Left ventricle myocardium inferior (tissue), 1 donor: ENCODE results near the gene PSMB11. TPM values are rescaled to one million over a fixed set of nuclear protein-coding genes. Genes with fewer than 3 reads are reported as not detected.

Source experiments
- DNase-seq: peaks from one replicate; pipeline ENCODE4 v3.0.0-alpha.2; 2020
- H3K27ac ChIP-seq: fragments of 200-600 bp; replicated peaks from 2 replicates; pipeline ENCODE4 v1.8.0; 2021
- H3K27me3 ChIP-seq: fragments of 200-600 bp; 2 replicates; pipeline ENCODE4 v1.8.0; 2021; ENCODE audit warnings: low read depth
- H3K36me3 ChIP-seq: fragments of 200-600 bp; 2 replicates; pipeline ENCODE4 v1.8.0; 2021
- H3K4me1 ChIP-seq: fragments of 200-600 bp; 2 replicates; pipeline ENCODE4 v1.8.0; 2021
- H3K4me3 ChIP-seq: fragments of 200-600 bp; 2 replicates; pipeline ENCODE4 v1.8.0; 2021; ENCODE audit warnings: mild to moderate bottlenecking, moderate library complexity
- H3K9me3 ChIP-seq: fragments of 200-600 bp; replicated peaks from 2 replicates; pipeline ENCODE4 v1.8.0; 2021
- intact Hi-C: fragments of 100-400 bp; cut with micrococcal nuclease; formaldehyde crosslinking; loops from one replicate; pipeline ENCODE4 v1.11.0; 2022
- total RNA-seq: library from RNA; stranded (reverse); fragmentation: NEBNext Ultra II Directional; extraction: Animal tissue kit (Norgen Biotek cat#: 25700); gene quantifications from one replicate; pipeline ENCODE4 v1.2.1, GENCODE V29; 2021
- TF ChIP-seq, protein P1 (sequence below): fragments of 200-600 bp; IDR thresholded peaks from 2 replicates; pipeline ENCODE4 v1.8.0; 2021; ENCODE audit warnings: antibody characterized with exemption, mild to moderate bottlenecking, borderline replicate concordance
- donor health status: DM: no; HTN: yes; CAD: no; lungs with severe emphysema.

The PSMB11 gene
- total RNA-seq, 1 donor from 2014 or later, result not detected

DNA sequence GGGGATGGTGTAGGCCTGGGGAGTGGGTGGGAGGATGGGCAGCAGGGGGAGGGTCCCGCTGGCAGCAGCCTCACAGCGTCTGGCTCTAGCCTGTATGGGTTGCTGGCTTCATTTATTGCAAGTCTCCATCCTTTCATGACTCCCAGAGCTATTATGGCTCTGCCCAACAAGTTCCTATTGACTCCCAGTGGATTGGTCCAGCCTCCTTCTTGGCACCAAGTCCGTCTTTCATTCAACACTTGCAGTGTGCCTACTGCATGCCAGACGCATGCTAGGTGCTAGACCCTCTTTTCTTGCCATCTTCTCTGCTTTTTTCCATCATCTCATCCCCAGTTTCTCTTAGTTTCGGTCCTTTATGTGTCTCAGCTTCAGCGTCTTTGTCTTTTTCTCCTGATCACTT, 1.1 kb downstream of the PSMB11 start:
- H3K4me3 ChIP-seq, result no peak overlapping the region
- no peaks in the 10 kb centered on the region for H3K36me3 ChIP-seq
- DNase-seq, result no peak
- intact Hi-C loops, result no loop called here
- H3K4me1 ChIP-seq, result peaks cover 36% of the 10 kb centered on the region
- peaks cover 4% of the 10 kb centered on the region for H3K27me3 ChIP-seq
- TF ChIP-seq, protein P1, sequence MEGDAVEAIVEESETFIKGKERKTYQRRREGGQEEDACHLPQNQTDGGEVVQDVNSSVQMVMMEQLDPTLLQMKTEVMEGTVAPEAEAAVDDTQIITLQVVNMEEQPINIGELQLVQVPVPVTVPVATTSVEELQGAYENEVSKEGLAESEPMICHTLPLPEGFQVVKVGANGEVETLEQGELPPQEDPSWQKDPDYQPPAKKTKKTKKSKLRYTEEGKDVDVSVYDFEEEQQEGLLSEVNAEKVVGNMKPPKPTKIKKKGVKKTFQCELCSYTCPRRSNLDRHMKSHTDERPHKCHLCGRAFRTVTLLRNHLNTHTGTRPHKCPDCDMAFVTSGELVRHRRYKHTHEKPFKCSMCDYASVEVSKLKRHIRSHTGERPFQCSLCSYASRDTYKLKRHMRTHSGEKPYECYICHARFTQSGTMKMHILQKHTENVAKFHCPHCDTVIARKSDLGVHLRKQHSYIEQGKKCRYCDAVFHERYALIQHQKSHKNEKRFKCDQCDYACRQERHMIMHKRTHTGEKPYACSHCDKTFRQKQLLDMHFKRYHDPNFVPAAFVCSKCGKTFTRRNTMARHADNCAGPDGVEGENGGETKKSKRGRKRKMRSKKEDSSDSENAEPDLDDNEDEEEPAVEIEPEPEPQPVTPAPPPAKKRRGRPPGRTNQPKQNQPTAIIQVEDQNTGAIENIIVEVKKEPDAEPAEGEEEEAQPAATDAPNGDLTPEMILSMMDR, result no peak
- no peaks in the 10 kb centered on the region for H3K9me3 ChIP-seq
- H3K27ac ChIP-seq, result no peak overlapping the region

DNA sequence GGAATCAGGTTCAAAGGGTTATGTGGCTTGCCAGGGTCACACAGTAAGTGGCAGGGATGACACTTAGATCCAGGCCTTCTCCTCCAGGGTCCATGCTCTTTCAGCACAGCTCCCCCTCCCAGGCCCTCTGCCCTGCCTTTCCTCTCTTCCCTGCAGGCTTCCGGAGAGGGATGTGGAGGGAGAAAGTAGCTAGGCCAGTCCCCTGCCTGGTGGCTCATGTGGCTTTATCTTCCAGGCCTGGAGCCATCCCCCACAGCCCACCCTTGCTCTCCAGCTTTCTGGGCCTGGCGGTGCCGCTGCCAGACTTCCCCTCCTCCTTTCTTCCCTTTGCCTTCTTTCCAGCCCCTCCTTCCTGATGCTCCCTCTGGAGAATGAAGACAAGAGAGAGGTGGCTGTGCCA, 1.7 kb downstream of the PSMB11 start:
- Histone ChIP-seq H3K9me3 (no peaks in the 10 kb centered on the region), H3K27ac (no peak overlapping the region), H3K4me1 (peaks cover 36% of the 10 kb centered on the region), H3K36me3 (no peaks in the 10 kb centered on the region), H3K4me3 (no peak overlapping the region), H3K27me3 (peaks cover 6% of the 10 kb centered on the region)
- TF ChIP-seq, protein P1, result no peak
- intact Hi-C loops, result no loop called here
- DNase-seq, result no peak

DNA sequence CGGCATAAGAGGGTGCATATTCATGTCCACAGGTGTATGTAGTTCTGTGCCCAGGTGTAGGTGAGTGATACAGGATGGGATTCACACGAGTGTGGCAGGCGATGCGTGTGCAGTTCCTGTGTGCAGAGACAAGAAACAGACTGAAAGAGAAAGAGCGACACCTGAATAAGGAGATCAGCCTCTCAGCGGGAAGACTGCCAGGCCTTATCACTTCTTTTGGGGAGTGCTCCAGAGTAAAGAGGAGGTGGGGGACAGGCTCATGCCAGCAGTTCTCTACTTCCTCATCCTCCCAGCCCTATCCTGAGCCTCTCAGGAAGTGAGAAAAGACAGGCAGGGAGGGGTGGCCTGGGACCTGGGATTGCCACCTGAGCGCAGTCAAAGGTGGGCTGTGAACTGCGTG, 2.8 kb downstream of the PSMB11 start:
- DNase-seq, result no peak
- no peaks in the 10 kb centered on the region for H3K9me3 ChIP-seq
- H3K27me3 ChIP-seq, result peaks cover 6% of the 10 kb centered on the region
- intact Hi-C loops, result no loop called here
- TF ChIP-seq, protein P1, result no peak
- peaks cover 36% of the 10 kb centered on the region for H3K4me1 ChIP-seq
- no peak overlapping the region for H3K4me3 ChIP-seq
- peak overlapping the region; percentile 71 for H3K27ac ChIP-seq
- H3K36me3 ChIP-seq, result no peaks in the 10 kb centered on the region

DNA sequence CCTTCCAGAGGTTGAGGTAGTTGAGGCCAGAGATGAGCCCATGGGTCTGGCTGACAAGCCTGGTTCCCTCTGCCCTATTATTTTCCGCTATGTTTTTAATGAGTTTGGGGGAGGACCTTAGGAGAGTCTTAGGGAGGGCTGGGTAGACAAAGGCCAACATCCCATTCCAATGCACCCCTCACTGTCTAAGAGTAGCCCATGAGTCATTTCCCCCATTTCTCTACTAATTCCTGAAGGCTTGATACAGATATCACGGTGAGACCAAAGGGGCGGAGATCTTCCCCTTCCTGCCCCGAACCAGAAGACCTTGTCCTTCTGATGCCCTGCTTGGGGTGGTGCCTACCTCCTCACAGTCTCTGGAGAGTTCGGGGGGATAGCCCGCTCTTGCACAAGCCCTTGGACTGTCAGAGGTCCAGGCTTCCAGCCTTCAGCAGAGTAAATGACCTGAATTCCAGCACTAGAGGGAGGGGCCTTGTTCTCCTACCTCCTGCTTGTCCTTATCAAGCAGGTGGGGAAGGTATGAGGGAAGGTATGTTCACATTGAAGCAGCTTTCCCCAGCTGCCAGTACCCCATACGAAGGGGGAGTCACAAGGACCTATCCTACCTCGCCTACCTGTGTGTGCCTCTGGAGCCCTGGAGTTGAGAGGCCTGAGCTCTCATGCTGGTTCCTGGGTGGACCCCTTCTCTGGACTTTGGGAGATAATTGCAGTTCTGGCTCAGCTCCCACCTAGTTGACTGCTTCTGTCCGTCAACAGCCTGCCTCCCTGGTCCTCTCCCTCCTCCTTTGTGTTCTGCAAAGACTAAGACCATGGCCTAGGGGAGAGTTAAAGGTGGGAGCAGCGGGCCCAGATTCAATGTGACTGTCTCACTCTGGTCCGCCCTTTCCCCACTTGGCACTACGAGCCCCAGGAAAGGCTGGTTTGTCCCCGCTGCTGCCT, 3.7 kb downstream of the PSMB11 start:
- Histone ChIP-seq H3K4me3 (no peak overlapping the region), H3K4me1 (peaks cover 36% of the 10 kb centered on the region), H3K27ac (peak overlapping the region; percentile 71), H3K9me3 (no peaks in the 10 kb centered on the region), H3K36me3 (no peaks in the 10 kb centered on the region), H3K27me3 (peaks cover 6% of the 10 kb centered on the region)
- TF ChIP-seq, protein P1, result no peak
- DNase-seq, result no peak
- intact Hi-C loops, result no loop called here

DNA sequence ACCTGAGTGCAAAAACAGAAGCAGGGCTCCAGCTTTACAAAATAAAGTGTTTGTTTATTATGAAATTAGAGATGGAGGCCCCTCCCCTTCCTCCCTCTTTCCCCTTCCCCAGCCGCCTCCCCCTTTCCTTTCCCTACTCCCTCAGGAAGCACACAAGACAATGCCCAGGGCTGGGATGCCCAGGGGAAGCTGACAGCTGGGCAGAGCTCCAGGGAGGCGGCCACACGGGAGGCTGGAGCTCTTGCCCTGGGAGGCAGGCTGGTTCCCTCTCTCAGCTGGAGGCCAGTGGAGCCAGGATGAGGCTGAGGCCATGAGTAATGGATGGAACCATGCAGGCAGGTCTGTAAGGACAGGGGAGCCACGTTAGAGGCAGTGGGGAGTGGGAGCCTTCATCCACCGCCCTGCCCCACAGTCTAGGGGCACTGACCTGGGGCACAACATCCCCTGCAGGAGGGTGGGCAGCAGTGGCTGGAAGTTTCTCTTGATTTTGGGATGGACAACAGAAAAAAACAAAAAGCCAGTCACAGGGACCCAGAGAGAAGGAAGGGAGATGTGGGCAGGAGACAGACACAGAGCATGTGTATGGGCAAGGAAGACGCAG, 5.1 kb downstream of the PSMB11 start:
- Histone ChIP-seq H3K27ac (peak overlapping the region; percentile 71), H3K9me3 (no peaks in the 10 kb centered on the region)
- DNase-seq, result no peak

More for the DNA sequence above, 5.1 kb downstream of the PSMB11 start:
- TF ChIP-seq, protein P1, result no peak
- Histone ChIP-seq H3K4me1 (peaks cover 36% of the 10 kb centered on the region), H3K27me3 (peaks cover 6% of the 10 kb centered on the region), H3K4me3 (no peak overlapping the region), H3K36me3 (no peaks in the 10 kb centered on the region)
- intact Hi-C loops, result no loop called here
